ENCODE data around the gene CUEDC2. TPM values are rescaled to one million over a fixed set of nuclear protein-coding genes. Genes with fewer than 3 reads are reported as not detected.
A peak's percentile ranks its signal among the peaks of the same experiment; 100 is the strongest.

Gene CUEDC2
- total and polyA plus RNA-seq, 4 donors = 14.4 to 36.1 (median 24.1) TPM

DNA sequence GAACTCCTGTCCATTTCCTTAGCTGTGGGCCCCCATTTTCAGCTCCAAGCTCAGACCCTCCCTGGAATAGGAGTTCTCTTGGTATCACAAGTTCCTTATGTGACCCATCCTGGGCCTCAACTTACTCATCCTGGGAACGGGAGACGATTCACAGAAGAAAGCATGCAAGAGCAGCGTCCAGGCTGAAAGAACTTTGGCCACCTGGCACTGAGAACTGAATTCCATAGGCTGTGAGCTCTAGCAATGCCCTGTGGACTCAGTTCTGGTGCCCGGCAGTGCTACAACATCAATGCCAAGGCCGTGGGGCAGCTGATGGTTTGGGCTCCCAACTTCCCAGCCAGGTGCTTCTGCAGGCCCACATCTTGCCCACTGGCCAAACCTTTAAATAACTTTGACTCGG, 3.9 kb upstream of the CUEDC2 start:
- H3K27ac ChIP-seq (ENCODE audit: low read depth in 1 of 2, low read length in 2 of 2) = peak overlapping the region; percentile 14 to 15

More for the DNA sequence above, 3.9 kb upstream of the CUEDC2 start:
- peak overlapping the region; percentile 53 to 95 (median 70) for H3K4me3 ChIP-seq (ENCODE audit: low read depth in 1 of 3, low read length in 3 of 3)
- TF ChIP-seq HNF4G (IDR thresholded peaks at IDR 0.05) (peak; percentile 70), REST (IDR thresholded peaks at IDR 0.05) (peak; percentile 58), TAF1 (conservative IDR thresholded peaks at IDR 0.05) (no peak), RAD21 (IDR thresholded peaks at IDR 0.05) (peak in 1 of 2 donors; percentile 27), RXRA (IDR thresholded peaks at IDR 0.05) (peak; percentile 57 to 61), FOXA2 (IDR thresholded peaks at IDR 0.05) (peak; percentile 55), FOXA1 (IDR thresholded peaks at IDR 0.05) (peak; percentile 40), SP1 (IDR thresholded peaks at IDR 0.05) (peak; percentile 89), HNF4A (conservative IDR thresholded peaks at IDR 0.05) (peak; percentile 90 to 94), JUND (IDR thresholded peaks at IDR 0.05) (peak in 1 of 2 donors; percentile 22), GABPA (IDR thresholded peaks at IDR 0.05 in 1 of 2, conservative IDR thresholded peaks at IDR 0.05 in 1 of 2) (no peak), ATF3 (IDR thresholded peaks at IDR 0.05) (no peak), NR2F2 (IDR thresholded peaks at IDR 0.05) (no peak), ZBTB33 (IDR thresholded peaks at IDR 0.05) (no peak), YY1 (IDR thresholded peaks at IDR 0.05) (peak; percentile 75), EGR1 (IDR thresholded peaks at IDR 0.05; ENCODE audit: low read depth in 2 of 2) (no peak)
- TF ChIP-seq, protein P1, sequence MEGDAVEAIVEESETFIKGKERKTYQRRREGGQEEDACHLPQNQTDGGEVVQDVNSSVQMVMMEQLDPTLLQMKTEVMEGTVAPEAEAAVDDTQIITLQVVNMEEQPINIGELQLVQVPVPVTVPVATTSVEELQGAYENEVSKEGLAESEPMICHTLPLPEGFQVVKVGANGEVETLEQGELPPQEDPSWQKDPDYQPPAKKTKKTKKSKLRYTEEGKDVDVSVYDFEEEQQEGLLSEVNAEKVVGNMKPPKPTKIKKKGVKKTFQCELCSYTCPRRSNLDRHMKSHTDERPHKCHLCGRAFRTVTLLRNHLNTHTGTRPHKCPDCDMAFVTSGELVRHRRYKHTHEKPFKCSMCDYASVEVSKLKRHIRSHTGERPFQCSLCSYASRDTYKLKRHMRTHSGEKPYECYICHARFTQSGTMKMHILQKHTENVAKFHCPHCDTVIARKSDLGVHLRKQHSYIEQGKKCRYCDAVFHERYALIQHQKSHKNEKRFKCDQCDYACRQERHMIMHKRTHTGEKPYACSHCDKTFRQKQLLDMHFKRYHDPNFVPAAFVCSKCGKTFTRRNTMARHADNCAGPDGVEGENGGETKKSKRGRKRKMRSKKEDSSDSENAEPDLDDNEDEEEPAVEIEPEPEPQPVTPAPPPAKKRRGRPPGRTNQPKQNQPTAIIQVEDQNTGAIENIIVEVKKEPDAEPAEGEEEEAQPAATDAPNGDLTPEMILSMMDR (IDR thresholded peaks at IDR 0.05; ENCODE audit: low read depth, low read length, missing input control) = no peak
- TF ChIP-seq, protein P2, sequence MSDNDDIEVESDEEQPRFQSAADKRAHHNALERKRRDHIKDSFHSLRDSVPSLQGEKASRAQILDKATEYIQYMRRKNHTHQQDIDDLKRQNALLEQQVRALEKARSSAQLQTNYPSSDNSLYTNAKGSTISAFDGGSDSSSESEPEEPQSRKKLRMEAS (IDR thresholded peaks at IDR 0.05) = peak; percentile 62
- peaks cover 0 to 34% (median 27%) of the 10 kb centered on the region in 4 donors for H3K4me1 ChIP-seq (ENCODE audit: control insufficient read depth in 4 of 4, insufficient read depth in 4 of 4, low read length in 3 of 4)
- DNase-seq (ENCODE audit: low spot score) = no peak
- H3K27me3 ChIP-seq (ENCODE audit: control insufficient read depth in 4 of 4, insufficient read depth in 4 of 4, low read length in 3 of 4) = no peaks in the 10 kb centered on the region
- H3K9ac ChIP-seq (ENCODE audit: low read depth in 1 of 2, low read length in 2 of 2) = peak overlapping the region in 1 of 2 donors; percentile 69
- 38% methylated on average over 6 of the region's 6 CpGs for WGBS
- H3K36me3 ChIP-seq (ENCODE audit: control insufficient read depth in 4 of 4, insufficient read depth in 3 of 4, low read depth in 1 of 4, low read length in 3 of 4) = no peaks in the 10 kb centered on the region
- H3K9me3 ChIP-seq (ENCODE audit: control insufficient read depth in 4 of 4, low read length in 3 of 4) = no peaks in the 10 kb centered on the region

Measured in liver (tissue), 9 donors.